HG03139 (cell line): ENCODE measurements around the gene VSIG2.
A peak's percentile ranks its signal among the peaks of the same experiment; 100 is the strongest.

Experiments used
- ATAC-seq: cut with Tn5 transposase; IDR thresholded peaks from one replicate; pipeline ENCODE4 v1.9.1; 2021; ENCODE audit not compliant: unreplicated experiment

Gene VSIG2

DNA sequence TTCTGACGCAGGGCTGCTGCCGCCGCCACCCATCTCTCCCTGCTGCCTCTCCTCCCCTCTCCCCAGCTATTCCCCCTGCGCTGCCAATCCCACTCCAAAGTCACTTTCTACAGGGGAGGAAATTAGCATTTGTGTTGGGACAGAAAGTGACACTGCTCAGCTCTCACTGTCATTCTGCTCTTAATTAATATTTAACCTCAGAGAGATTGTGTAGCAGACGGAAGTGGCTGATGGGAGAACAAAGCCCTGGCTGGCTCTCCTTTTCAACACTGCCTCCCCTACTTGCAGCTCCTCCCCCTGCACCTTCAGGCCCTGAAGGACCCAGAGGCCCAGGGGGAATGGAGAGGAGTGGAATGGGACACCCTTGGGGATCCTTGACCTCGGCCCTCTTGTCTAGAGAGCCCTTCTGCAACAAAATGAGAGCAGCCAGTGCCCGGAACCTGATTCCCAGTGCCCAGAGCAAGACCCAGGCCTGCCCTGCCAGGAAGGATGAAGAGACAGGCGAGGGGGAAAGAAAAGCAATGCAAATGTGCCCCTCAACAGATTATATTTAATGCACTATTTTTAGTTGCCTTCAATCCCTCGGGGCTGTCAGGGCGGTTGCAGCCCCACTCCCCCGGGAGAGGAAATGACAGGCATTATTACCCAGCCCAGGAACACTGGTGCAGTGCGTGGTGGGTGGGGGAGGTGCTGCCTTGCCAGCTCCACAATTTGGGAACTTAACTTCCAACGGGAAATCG, 26.9 kb downstream of the VSIG2 start:
- peak; percentile 99 for ATAC-seq

DNA sequence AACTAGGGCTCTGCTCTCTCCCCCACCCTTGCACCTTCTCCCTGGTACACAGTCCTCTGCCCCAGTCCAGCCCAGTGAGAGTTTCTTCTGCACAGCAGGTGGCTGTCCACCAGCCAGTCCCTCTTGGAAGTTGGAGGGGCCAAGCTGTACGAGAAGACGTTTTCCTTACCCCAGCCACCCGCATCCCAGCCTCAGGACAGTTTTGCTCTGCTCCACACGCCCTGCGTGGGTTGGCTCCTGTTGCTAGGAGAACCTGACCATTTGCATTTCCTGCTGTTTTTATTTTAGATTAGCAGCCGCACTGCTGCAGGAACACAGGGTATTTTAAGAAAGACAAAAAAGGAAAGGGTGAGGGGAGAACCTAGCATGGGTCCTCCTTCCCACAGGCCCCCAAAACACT, 29.9 kb downstream of the VSIG2 start:
- ATAC-seq, result no peak

DNA sequence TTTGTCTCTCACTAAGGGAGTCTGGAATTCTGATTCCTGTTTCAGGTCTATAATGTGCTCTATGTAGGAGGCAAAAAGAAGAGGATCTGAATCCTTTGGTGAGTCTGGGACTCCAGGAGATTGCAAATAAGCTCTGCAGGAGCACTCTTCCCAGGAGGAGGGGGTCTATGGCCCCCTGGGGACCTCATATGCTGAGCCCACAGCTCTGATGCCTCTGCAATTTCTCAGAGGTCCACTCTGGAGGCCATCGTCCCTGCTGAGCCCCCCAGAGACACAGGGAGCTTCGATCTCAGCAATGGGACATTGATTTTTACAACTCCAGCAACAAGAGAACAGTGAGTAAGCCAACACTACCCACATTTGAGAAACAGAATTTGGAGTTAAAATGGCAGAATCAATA, 32.5 kb downstream of the VSIG2 start:
- no peak for ATAC-seq

DNA sequence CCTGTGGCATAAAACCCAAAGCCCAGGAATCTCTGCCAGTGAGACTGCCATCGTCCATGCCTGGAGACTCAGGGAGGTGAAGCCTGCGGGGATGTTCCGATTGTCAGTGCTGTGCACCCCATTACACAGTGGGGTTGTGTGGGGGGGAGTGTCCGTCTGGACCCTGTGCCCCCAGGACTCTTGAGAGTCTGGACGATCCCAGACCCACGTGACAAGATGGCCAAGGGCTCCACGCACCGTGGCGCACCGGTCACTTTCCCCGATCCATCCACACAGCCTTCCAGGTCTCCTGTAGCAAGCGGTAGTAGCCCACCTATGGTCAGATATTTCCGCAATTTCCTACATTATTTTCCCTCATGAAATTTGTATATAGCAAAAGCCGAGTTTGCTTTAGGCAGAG, 33.3 kb downstream of the VSIG2 start:
- ATAC-seq, result no peak

DNA sequence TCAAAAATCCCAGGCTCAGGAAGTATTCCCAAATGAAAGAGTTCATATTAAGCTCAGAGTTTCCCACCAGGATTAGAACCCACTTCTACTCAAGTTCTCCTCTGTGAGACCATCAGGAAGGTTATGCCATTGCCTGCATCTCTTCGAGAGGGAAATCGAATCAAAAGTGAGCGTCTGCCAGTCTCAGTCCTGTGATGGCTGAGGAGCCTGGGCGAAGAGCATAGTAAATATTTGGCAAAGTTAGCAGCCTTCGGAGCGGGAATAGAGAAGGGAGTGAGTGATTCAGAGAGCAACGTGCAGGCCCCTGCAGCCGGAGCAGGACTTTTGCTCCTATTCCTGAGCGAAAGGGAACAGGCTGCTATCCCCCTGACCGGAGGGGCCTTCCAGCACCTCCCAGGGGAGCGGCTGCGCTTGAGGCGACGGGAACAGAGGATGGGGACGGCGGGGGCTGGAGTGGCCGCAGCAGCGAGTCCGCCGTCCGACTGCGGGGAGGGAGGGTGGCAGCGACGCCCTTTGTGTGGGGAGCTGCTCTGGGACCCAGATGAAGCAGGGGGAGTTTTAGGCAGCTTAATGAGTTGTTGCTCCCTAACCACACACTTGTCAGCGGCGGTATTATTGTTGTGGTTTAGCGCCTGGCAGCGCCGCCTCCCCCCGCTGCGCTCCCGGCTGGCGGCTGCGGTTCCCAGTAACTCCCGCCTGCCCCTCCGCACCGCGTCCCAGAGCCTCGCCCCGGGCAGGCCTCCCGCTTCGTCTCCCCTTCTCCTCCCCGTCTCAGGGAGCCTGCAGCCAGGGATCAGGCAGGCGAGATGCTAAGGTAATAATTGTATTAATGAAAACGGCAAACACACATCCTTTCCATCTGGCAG, 34.0 kb downstream of the VSIG2 start:
- peak; percentile 54 for ATAC-seq

DNA sequence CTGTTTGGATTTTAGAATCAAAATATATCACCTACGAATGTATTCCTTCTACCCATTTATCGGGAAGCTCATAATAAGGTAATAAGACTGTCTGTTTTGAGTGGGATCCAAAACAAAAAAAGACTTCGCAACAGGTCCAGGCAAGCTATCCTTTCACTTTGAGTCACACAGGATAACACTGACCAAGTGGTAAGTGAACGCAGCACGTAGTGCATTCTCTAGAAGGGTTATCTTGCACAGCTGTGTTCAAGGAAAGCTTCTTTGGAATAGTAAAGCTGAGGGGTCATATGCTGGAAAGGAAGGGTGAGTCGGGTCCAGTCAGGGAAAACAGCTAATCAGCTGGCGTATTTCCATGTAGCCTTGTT, 34.7 kb downstream of the VSIG2 start:
- peak; percentile 32 for ATAC-seq

DNA sequence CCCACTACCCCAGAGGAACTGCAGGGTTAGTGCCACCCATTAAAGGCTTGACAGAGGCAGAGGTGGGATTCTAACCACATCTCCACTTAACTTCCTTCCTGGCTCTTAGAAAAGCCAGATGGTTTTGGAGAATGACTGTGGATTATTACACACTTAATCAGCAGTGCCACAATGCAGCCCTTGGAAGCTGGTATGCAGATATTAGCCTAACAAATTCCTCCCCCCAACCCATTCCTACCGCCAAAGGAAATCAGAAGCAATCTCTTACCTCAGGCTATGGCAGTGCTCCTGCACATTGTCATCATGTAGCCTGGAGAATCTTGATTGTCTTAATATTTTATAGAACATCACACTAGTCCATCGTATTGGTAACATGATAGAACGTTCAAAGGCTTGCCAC, 35.5 kb downstream of the VSIG2 start:
- ATAC-seq, result no peak

DNA sequence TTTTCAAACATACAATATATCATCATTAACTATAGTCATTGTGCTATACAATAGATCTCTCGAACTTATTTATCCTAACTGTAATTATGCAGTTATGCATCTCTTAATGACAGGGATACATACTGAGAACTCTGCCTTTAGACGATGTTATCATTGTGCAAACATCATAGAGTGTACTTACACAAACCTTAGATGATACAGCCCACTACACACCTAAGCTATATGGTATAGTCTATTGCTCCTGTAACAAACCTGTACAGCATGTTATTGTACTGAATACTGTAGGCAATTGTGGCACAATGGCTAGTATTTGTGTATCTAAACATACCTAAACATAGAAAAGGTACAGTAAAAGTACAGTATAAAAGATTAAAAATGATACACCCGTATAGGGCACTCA, 39.7 kb downstream of the VSIG2 start:
- no peak for ATAC-seq

DNA sequence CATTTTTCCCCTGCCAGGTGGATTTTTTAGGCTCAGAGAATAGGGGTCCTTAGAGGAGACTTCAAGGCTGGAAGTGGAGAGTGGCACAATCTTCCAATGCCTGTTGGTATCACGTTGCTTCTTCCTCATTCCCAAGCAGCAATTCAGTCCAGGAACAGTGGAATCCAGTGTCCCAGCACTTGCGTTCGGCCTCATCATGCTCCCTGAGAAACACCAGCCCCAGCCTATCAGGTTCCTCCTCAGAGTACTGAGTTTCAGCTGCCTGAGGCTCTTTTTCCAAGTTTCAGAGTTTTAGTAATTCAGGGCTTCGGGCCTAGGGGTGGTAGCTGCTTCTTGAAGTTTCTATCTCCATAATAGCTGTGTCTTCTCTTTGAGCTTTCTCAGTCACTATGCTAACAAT, 44.2 kb downstream of the VSIG2 start:
- no peak for ATAC-seq

DNA sequence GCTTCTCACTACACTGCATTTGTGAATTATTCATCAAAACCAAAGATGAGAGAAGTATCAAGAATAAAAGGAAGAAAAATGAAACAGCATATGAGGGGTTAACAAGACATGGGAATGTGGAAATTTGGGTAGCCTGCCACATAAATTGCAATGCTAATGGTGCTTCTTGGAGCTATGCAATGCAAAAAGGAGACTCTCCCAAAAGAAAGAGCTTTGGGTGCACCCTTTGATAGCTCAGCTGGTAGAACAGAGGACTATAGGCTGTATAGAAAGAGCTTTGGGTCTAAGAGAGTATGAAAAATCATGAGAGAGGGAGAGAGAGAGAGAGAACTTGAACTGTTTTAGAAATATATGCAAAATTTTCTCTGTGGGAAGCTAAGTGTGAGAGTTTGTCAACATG, 52.0 kb downstream of the VSIG2 start:
- ATAC-seq, result no peak

DNA sequence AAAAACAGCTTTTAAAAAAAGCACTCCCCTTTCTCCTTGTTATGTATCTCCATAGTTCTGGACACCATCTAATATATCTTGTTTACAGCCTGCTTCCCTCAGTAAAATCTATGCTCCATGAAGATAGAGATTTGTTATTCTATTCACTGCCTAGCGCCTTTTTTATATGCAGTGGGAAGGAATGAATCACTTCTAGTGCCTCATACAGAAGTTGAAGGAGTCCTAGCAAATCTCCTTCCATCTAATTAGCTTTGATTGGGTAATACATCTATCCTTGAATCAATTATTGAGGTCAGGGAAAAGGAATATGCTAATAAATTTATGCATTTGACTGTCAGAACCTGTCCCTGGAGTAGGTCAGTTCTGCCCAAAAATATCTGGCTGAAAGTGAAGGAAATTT, 52.5 kb downstream of the VSIG2 start:
- ATAC-seq, result no peak
